Measurements from ENCODE around the gene CTXND1.
"Not testable (repeated sequence)": the region's sequence is repeated elsewhere in the genome, so short reads cannot be mapped to it uniquely, and the experiment has no call there.

The CTXND1 gene

DNA sequence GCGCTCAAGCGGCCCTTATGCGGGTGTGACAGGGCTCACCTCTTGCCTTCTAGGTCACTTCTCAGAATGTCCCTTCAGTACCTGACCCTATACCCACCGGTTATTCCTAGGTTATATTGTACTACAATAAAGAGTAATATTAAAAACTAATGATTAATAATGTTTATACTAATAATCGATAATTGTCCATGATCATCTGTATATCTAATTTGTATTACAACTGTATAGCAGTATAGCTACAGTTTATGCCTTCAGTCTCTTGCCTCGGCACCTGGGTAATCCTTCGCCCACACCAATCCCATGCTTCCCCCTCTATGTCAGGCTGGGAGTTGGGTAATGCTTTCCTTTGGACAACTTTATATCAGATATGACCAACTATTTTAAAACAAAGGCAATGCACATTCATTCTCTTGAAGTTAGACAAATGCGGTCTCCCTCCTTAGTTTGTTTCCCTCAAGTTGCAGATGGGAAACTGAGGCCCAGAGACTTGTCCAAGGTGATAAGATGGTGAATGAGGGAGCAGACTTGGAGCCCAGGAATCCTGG is 95.8 kb downstream of the CTXND1 start:
- DNase-seq: no peak

DNA sequence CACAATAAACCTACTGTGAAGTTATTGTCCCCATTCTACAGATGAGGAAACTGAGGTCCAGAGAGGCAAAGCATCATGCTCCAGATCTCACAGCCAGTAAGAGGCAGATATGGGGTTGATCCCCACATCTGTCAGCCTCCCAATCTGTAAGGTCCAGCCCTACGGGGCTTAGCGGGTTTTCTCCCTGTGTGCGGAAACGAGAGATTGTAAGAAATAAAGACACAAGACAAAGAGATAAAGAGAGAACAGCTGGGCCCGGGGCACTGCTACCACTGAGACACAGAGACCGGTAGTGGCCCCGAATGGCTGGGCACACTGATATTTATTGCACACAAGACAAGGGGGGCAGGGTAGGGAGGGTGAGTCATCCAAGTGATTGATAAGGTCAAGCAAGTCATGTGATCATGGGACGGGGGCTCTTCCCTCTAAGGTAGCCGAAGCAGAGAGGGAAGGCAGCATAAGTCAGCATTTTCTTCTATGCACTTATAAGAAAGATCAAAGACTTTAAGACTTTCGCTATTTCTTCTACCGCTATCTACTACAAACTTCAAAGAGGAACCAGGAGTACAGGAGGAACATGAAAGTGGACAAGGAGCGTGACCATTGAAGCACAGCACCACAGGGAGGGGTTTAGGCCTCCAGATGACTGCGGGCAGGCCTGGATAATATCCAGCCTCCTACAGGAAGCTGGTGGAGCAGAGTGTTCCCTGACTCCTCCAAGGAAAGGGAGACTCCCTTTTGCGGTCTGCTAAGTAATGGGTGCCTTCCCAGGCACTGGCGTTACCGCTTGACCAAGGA is 96.4 kb downstream of the CTXND1 start:
- DNase-seq: not testable (repeated sequence)

DNA sequence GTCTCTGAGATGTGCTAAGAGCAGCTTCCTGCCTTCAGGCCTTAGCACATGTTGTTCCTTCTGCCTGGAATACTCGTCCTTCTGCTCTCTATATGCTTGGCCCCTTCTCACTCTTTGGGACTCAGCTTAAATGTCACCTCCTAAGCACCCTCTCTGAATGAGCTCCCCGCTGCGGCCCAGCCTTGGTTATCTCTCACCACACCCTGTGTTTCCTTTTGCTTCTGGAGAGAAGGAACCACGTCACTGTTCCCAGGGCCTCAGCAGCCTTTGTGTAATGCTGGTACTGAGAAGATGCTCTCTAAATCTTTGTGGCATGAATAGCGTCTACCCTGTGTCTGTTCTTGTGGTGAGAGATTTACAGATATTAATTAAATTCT is 97.0 kb downstream of the CTXND1 start:
- no peak for DNase-seq

- DNase-seq: no peak
Observed at GRCh38 chr15:80154336-80154735, 97.7 kb downstream of the CTXND1 start.

DNA sequence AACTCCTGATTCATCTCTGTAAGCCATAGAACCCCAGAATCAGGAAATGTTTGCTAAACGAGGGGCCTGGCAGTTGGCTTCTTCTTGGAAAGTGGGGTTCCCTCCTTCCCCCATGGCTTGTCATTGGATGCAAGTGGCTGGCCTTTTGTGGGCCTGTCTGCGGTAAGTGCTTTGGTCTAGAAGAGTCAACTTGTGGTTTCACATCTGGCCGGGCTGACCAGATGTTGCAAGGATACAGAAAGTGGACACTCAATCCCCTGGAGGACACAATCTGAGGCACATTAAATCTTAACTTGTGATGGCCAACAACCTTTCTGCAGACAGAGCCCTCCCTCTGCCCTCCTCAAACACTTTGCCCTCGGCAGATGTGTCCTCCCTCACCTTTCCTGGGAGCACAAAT is 98.1 kb downstream of the CTXND1 start:
- DNase-seq: no peak

GRCh38 chr15:80152896-80153876 is 98.8 kb downstream of the CTXND1 start, which contains the start of gene FAH:
Gene FAH (plus strand): TSS chr15:80152999. CDS start chr15:80153055, 56 bp downstream.
- DNase-seq: no peak

DNA sequence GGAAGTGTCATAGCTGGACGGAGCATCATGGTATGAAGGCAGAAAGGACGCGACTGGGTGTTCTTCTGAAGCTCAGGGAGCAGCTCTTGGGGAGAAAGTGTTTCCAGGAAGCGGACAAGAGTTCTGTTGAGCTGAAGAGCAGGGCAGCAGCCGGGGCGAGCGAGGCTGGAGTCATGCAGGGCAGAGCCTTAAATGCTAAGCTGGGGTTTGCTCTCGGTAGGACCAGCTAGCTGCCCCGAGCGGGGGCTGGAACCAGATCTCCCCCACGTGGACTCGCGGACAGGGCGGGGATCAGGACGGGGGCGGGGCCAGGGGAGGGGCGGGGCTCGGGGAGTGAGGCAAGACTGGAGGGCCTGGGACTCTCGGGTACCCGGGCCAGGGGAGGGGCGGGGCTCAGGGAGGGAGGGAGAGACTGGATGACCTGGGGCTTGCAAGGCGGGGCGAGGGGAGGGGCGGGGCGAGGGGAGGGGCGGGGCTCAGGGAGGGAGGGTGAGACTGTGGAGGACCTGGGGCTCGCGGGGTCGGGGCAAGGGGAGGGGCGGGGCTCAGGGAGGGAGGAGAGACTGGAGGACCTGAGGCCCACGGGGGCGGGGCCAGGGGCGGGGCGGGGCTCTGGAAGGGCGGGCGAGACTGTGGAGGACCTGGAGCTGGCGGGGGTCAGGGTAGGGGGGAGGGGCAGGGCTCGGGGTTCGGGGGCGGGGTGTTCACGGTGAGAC is 99.7 kb downstream of the CTXND1 start:
- peak; percentile 21 for DNase-seq

DNA sequence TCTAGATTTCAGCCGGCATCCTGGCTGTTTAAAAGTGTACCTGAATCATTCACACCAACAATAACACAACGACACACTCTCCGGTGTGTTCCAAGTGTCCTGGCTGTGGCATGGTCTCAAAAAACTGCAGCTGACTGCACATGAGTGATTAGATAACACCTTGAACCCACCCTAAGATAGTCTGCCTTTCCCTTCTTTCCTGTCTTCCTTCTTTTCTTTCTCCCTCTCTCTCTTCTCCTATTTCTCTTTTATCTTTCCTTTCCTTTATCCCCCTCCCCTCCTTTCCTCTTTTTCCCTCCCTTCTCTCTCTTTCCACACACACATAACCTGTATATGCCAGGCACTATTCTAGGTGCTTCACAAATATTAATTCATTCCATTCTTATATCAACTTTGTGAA is 100.4 kb downstream of the CTXND1 start:
- no peak for DNase-seq

GRCh38 chr15:80151148-80151547 is 100.9 kb downstream of the CTXND1 start:
- DNase-seq: peak; percentile 2

Data from DMS79 treated with DMSO at 0.1 percent for 48 hours (cell line).